Midbrain (tissue), 1 donor: Measurements from ENCODE around the gene SCNN1G.
"Not testable (repeated sequence)": the region's sequence is repeated elsewhere in the genome, so short reads cannot be mapped to it uniquely, and the experiment has no call there.

ENCODE experiments used
- DNase-seq: peaks from one replicate; lab custom pipeline; 2025; lab: John Stamatoyannopoulos, UW

SCNN1G gene

GRCh38 chr16:23252310-23252709 is 69.8 kb downstream of the SCNN1G start:
- DNase-seq, result no peak

DNA sequence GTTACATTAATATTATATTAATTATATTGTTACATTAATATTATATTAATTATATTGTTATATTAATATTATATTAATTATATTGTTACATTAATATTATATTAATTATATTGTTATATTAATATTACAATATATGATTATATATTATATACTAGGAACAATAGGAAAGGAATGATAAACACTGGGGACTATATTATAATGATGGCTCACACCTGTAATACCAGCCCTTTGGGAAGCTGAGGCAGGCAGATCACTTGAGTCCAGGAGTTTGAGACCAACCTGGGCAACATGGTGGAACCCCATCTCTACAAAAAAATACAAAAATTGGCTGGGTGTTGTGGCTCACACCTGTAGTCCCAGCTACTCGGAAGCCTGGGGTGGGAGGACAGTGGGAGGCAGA is 71.1 kb downstream of the SCNN1G start:
- DNase-seq, result not testable (repeated sequence)

DNA sequence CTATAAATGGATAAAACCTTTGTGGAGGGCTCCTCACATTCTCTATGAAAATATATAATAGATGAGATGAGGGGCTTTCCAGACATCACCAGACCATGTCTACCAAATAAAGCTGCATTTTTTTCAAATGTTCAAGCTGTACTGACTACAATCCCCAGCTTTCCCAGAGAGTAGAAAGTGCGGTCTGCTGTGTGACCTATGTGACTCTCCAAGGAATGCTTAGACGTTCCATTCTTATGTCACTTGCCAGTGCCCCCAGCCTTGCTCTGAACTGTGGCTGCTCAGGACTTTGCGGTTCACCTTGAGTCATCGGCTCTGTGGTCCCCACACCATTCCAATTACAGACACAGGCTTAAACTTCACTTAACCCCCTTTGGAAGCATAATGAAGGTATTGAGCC is 71.8 kb downstream of the SCNN1G start:
- DNase-seq, result no peak

- DNase-seq, result no peak
Measured at GRCh38 chr16:23255000-23255399, 72.5 kb downstream of the SCNN1G start.

DNA sequence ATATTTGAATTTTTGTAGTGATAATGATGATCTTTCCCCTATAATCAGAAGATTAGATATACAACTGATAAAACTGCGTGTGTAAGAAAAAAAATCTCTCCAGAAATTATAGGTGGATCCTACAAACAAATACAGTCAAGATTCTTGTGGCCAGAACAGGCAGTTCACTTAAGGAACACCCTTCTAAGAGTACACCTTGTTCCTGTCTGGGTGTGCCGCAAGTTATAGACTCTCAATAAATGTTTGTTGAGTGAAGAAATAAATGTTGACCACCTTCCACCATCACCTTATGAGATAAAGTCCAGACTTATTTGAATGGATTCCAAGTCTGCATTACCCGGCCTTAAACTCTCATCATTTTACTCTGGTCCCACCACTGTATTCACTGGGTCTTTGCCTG is 73.9 kb downstream of the SCNN1G start:
- no peak for DNase-seq

DNA sequence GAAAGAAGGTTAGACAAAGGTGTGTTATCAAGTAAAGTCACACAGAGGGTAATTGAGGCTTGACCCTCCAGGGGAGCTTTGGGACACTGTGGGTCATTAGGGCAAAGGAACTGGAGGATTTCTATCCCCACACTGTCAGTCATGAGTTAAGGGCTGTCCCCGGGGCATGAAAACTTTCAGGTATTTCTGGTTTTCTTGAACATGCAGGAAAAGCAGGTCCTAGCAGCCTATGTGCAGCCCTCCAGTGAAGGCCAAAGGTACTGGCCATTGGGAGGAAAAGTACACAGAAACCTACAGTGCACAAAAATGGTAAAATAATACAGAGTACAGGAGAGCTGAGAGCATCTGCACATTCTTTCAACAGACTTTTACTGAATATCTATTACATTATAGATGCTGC is 75.1 kb downstream of the SCNN1G start:
- DNase-seq, result no peak

GRCh38 chr16:23258919-23259237 is 76.3 kb downstream of the SCNN1G start:
- no peak for DNase-seq
